ENCODE data around the gene RNF130. TPM values are rescaled to one million over a fixed set of nuclear protein-coding genes. Genes with fewer than 3 reads are reported as not detected.

The RNF130 gene
- total RNA-seq, 3 donors from 2014 or later, result 36.1 to 75.7 (median 56.1) TPM

GRCh38 chr5:180046656-180047055 is 24.9 kb downstream of the RNF130 start:
- intact Hi-C loops (cut with DNase I, micrococcal nuclease), result no loop called here
- DNase-seq, result no peak
- Histone ChIP-seq H3K4me1 (ENCODE audit: low read depth) (peaks cover 9% of the 10 kb centered on the region), H3K9me3 (no peaks in the 10 kb centered on the region), H3K36me3 (ENCODE audit: low read depth) (no peaks in the 10 kb centered on the region), H3K4me3 (no peak overlapping the region)
- ATAC-seq, result no peak
- TF ChIP-seq CTCF (IDR thresholded peaks at IDR 0.05), result no peak

- DNase-seq, result no peak
- no peaks in the 10 kb centered on the region for H3K36me3 ChIP-seq (ENCODE audit: low read depth)
- H3K4me3 ChIP-seq, result no peak overlapping the region
- no peaks in the 10 kb centered on the region for H3K9me3 ChIP-seq
- peaks cover 9% of the 10 kb centered on the region for H3K4me1 ChIP-seq (ENCODE audit: low read depth)
- TF ChIP-seq CTCF (IDR thresholded peaks at IDR 0.05), result no peak
- ATAC-seq, result no peak
- intact Hi-C loops (cut with DNase I, micrococcal nuclease), result no loop called here
These were observed 25.6 kb downstream of the RNF130 start for GRCh38 chr5:180045889-180046499.

- H3K9me3 ChIP-seq, result no peaks in the 10 kb centered on the region
- no peak overlapping the region for H3K4me3 ChIP-seq
- peaks cover 4% of the 10 kb centered on the region for H3K4me1 ChIP-seq (ENCODE audit: low read depth)
- H3K36me3 ChIP-seq (ENCODE audit: low read depth), result no peaks in the 10 kb centered on the region
- intact Hi-C loops (cut with DNase I, micrococcal nuclease), result no loop called here
- ATAC-seq (no peak), DNase-seq (no peak)
- no peak for TF ChIP-seq CTCF (IDR thresholded peaks at IDR 0.05)
These were observed 28.2 kb downstream of the RNF130 start for GRCh38 chr5:180043377-180043776.

- no peaks in the 10 kb centered on the region for H3K36me3 ChIP-seq (ENCODE audit: low read depth)
- peaks cover 4% of the 10 kb centered on the region for H3K4me1 ChIP-seq (ENCODE audit: low read depth)
- peak; percentile 27 to 66 (median 55) for DNase-seq
- no peak overlapping the region for H3K4me3 ChIP-seq
- intact Hi-C loops (cut with DNase I, micrococcal nuclease), result no loop called here
- peak; percentile 99 for ATAC-seq
- TF ChIP-seq CTCF (IDR thresholded peaks at IDR 0.05), result no peak
- no peaks in the 10 kb centered on the region for H3K9me3 ChIP-seq
These were observed 30.0 kb downstream of the RNF130 start for GRCh38 chr5:180041301-180042274.

GRCh38 chr5:180040287-180041214 is 31.0 kb downstream of the RNF130 start:
- DNase-seq (no peak), ATAC-seq (no peak)
- Histone ChIP-seq H3K36me3 (ENCODE audit: low read depth) (no peaks in the 10 kb centered on the region), H3K4me1 (ENCODE audit: low read depth) (peaks cover 4% of the 10 kb centered on the region), H3K9me3 (peaks cover 9% of the 10 kb centered on the region), H3K4me3 (no peak overlapping the region)
- TF ChIP-seq CTCF (IDR thresholded peaks at IDR 0.05), result no peak
- intact Hi-C loops (cut with DNase I, micrococcal nuclease), result no loop called here
